ENCODE results near the gene MKNK1. TPM values are rescaled to one million over a fixed set of nuclear protein-coding genes. Genes with fewer than 3 reads are reported as not detected.

The MKNK1 gene
- total RNA-seq (2021), result 17.5 to 18.6 TPM (median 18.0 TPM) in 3 replicates
- Bru-seq, nascent RNA, result percentile 60 among the genes with signal in this experiment
- long read RNA-seq, experiment 1, transcript MKNK1-231 (13 exons, 2,686 nt), result major isoform, 13 of 79 reads
- long read RNA-seq, experiment 1, partial matches to known transcripts, result 8 of 79 reads
- long read RNA-seq, experiment 1, other reads (novel, unspliced or antisense), result 55 of 79 reads
- long read RNA-seq, experiment 2, partial matches to known transcripts, result 4 of 22 reads
- long read RNA-seq, experiment 2, other reads (novel, unspliced or antisense), result 14 of 22 reads
- long read RNA-seq, experiment 3, partial matches to known transcripts, result 2 of 16 reads
- long read RNA-seq, experiment 3, other reads (novel, unspliced or antisense), result 12 of 16 reads

DNA sequence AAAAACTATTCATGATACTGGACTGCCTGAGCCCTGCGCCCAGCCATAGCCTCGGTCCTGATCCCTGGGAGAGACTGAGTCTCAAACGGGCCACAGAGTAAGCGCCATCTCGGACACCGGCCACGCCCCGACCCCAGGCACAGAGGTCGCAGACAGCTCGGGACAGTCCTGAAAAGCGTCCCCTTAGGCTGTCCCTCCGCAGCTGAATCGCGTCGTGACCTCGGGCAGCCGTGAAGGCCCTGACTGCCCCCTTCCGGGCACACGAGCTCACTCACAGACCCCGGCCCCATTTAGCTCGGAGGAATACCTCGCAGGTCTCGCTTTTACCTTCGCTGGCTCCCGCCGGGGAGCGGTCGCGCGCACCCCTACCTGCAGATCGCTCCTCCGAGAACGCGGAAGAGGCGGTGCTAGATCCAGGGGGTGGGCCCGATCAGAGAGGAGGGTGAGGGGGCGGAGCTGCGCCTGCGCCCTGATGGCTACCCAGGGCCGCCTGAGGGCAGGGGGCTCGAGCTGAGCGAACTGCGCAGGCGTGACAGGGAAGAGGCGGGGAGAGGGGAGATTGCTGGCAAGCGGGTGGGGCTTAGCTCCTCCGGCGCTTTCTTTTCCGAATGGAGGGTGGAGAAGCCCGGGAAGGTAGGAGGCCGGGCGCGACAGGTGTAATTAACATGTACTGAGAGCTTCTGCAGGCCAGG is at the start of gene MKNK1:
Gene MKNK1 (minus strand): TSS at position 411 of the 692 bp plus-strand sequence. CDS start 20,941 bp downstream, outside the sequence.
- ATAC-seq (peak; percentile 93), DNase-seq (ENCODE audit: low spot score) (peak; percentile 100)
- peak within 1 kb of the TSS; percentile 79 for H3K27ac Mint-ChIP-seq
- ChIA-PET POLR2A (interaction anchor here (0.5 to 2.0 kb wide), 11 partner anchors 9 to 267 kb away, joined by 3 to 14 read pairs (median 4); partner anchors contain the start of gene MOB3C), CTCF (interaction anchor here (0.6 to 4.5 kb wide), 51 partner anchors 9 to 1055 kb away, joined by 3 to 42 read pairs (median 6); partner anchors contain the start of genes ATPAF1, DMBX1, KNCN and MOB3C)
- H3K9me3 Mint-ChIP-seq, result no peaks in the 10 kb centered on the region
- peaks cover 7% of the 10 kb centered on the region; the same call in 1 of the 2 replicates for H3K36me3 Mint-ChIP-seq
- peaks cover 21% of the 10 kb centered on the region for H3K4me1 Mint-ChIP-seq
- H3K4me3 Mint-ChIP-seq, result peak within 1 kb of the TSS; percentile 89
- H3K27me3 Mint-ChIP-seq (ENCODE audit: low read depth), result no peaks in the 10 kb centered on the region
- TF ChIP-seq ETV6 (CRISPR knock-in tag; IDR thresholded peaks at IDR 0.05) (peak; percentile 73; the same call in 1 of the 2 replicates), JUN (CRISPR knock-in tag; IDR thresholded peaks at IDR 0.05) (no peak), KAT7 (CRISPR knock-in tag; IDR thresholded peaks at IDR 0.05; ENCODE audit: borderline replicate concordance) (no peak), FOXP1 (CRISPR knock-in tag; IDR thresholded peaks at IDR 0.05; ENCODE audit: borderline replicate concordance) (peak; percentile 64; the same call in 1 of the 2 replicates), FOXK1 (CRISPR knock-in tag; IDR thresholded peaks at IDR 0.05) (no peak), ZNF671 (CRISPR knock-in tag; IDR thresholded peaks at IDR 0.05) (no peak), TEAD1 (CRISPR knock-in tag; IDR thresholded peaks at IDR 0.05) (peak; percentile 80; the same call in 1 of the 2 replicates), MAX (CRISPR knock-in tag; IDR thresholded peaks at IDR 0.05) (peak; percentile 76), ZNF263 (CRISPR knock-in tag; IDR thresholded peaks at IDR 0.05; ENCODE audit: low read depth) (no peak), E2F5 (CRISPR knock-in tag; IDR thresholded peaks at IDR 0.05) (peak; percentile 56; the same call in 1 of the 2 replicates), SOX15 (CRISPR knock-in tag; IDR thresholded peaks at IDR 0.05) (no peak), MYBL2 (CRISPR knock-in tag; IDR thresholded peaks at IDR 0.05) (no peak), GABPB1 (CRISPR knock-in tag; IDR thresholded peaks at IDR 0.05) (peak; percentile 50; the same call in 1 of the 2 replicates), GRHL2 (CRISPR knock-in tag; IDR thresholded peaks at IDR 0.05; ENCODE audit: insufficient replicate concordance, severe bottlenecking) (no peak), CREB1 (CRISPR knock-in tag; IDR thresholded peaks at IDR 0.05) (no peak), FOXP4 (CRISPR knock-in tag; IDR thresholded peaks at IDR 0.05) (0 out of 2 replicates have a peak, but pooled peaks have one; percentile 40), TEAD4 (CRISPR knock-in tag; IDR thresholded peaks at IDR 0.05) (no peak), TP53 (CRISPR knock-in tag; IDR thresholded peaks at IDR 0.05) (no peak), HMGXB4 (CRISPR knock-in tag; IDR thresholded peaks at IDR 0.05) (peak; percentile 85), MXD4 (CRISPR knock-in tag; IDR thresholded peaks at IDR 0.05; ENCODE audit: borderline replicate concordance) (no peak)
- TF ChIP-seq, protein P1, sequence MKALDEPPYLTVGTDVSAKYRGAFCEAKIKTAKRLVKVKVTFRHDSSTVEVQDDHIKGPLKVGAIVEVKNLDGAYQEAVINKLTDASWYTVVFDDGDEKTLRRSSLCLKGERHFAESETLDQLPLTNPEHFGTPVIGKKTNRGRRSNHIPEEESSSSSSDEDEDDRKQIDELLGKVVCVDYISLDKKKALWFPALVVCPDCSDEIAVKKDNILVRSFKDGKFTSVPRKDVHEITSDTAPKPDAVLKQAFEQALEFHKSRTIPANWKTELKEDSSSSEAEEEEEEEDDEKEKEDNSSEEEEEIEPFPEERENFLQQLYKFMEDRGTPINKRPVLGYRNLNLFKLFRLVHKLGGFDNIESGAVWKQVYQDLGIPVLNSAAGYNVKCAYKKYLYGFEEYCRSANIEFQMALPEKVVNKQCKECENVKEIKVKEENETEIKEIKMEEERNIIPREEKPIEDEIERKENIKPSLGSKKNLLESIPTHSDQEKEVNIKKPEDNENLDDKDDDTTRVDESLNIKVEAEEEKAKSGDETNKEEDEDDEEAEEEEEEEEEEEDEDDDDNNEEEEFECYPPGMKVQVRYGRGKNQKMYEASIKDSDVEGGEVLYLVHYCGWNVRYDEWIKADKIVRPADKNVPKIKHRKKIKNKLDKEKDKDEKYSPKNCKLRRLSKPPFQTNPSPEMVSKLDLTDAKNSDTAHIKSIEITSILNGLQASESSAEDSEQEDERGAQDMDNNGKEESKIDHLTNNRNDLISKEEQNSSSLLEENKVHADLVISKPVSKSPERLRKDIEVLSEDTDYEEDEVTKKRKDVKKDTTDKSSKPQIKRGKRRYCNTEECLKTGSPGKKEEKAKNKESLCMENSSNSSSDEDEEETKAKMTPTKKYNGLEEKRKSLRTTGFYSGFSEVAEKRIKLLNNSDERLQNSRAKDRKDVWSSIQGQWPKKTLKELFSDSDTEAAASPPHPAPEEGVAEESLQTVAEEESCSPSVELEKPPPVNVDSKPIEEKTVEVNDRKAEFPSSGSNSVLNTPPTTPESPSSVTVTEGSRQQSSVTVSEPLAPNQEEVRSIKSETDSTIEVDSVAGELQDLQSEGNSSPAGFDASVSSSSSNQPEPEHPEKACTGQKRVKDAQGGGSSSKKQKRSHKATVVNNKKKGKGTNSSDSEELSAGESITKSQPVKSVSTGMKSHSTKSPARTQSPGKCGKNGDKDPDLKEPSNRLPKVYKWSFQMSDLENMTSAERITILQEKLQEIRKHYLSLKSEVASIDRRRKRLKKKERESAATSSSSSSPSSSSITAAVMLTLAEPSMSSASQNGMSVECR (CRISPR knock-in tag; IDR thresholded peaks at IDR 0.05; ENCODE audit: borderline replicate concordance), result peak; percentile 63; the same call in 1 of the 2 replicates
- TF ChIP-seq, protein P2, sequence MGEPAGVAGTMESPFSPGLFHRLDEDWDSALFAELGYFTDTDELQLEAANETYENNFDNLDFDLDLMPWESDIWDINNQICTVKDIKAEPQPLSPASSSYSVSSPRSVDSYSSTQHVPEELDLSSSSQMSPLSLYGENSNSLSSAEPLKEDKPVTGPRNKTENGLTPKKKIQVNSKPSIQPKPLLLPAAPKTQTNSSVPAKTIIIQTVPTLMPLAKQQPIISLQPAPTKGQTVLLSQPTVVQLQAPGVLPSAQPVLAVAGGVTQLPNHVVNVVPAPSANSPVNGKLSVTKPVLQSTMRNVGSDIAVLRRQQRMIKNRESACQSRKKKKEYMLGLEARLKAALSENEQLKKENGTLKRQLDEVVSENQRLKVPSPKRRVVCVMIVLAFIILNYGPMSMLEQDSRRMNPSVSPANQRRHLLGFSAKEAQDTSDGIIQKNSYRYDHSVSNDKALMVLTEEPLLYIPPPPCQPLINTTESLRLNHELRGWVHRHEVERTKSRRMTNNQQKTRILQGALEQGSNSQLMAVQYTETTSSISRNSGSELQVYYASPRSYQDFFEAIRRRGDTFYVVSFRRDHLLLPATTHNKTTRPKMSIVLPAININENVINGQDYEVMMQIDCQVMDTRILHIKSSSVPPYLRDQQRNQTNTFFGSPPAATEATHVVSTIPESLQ (CRISPR knock-in tag; IDR thresholded peaks at IDR 0.05), result no peak
- TF ChIP-seq, protein P3, sequence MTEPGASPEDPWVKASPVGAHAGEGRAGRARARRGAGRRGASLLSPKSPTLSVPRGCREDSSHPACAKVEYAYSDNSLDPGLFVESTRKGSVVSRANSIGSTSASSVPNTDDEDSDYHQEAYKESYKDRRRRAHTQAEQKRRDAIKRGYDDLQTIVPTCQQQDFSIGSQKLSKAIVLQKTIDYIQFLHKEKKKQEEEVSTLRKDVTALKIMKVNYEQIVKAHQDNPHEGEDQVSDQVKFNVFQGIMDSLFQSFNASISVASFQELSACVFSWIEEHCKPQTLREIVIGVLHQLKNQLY (CRISPR knock-in tag; IDR thresholded peaks at IDR 0.05), result no peak
